Fibroblast of pulmonary artery (primary cell): Measurements from ENCODE around the gene NFE2.

Experiments
- DNase-seq: peaks from one replicate; pipeline ENCODE4 v3.0.0-alpha.2; 2010; ENCODE audit warnings: low read depth
- H3K4me3 ChIP-seq: replicated peaks from 2 replicates; pipeline ENCODE4 v1.5.1; 2011; ENCODE audit warnings: low read depth, mild to moderate bottlenecking, control low read depth, low read length, moderate library complexity
- CTCF ChIP-seq: IDR thresholded peaks from 2 replicates; pipeline ENCODE4 v1.5.1; 2011; ENCODE audit warnings: mild to moderate bottlenecking, control low read depth, low read length, inconsistent platforms; ENCODE audit errors: missing control alignments

Gene NFE2

GRCh38 chr12:54258201-54258681 is 42.6 kb downstream of the NFE2 start:
- no peak for TF ChIP-seq CTCF
- no peak overlapping the region for H3K4me3 ChIP-seq
- DNase-seq, result peak; percentile 37

GRCh38 chr12:54257332-54257731 is 43.5 kb downstream of the NFE2 start:
- no peak for TF ChIP-seq CTCF
- no peak for DNase-seq
- H3K4me3 ChIP-seq, result no peak overlapping the region

- H3K4me3 ChIP-seq, result no peak overlapping the region
- TF ChIP-seq CTCF, result no peak
- DNase-seq, result no peak
These were observed 47.6 kb downstream of the NFE2 start for GRCh38 chr12:54253240-54253639.

GRCh38 chr12:54251667-54252284 is 49.0 kb downstream of the NFE2 start:
- peak; percentile 74 for DNase-seq

GRCh38 chr12:54249489-54249888 is 51.3 kb downstream of the NFE2 start:
- TF ChIP-seq CTCF, result no peak
- no peak overlapping the region for H3K4me3 ChIP-seq
- DNase-seq, result no peak

More at GRCh38 chr12:54251667-54252284, 49.0 kb downstream of the NFE2 start:
- no peak overlapping the region for H3K4me3 ChIP-seq
- TF ChIP-seq CTCF, result peak; percentile 72

GRCh38 chr12:54246011-54246641 is 54.7 kb downstream of the NFE2 start:
- H3K4me3 ChIP-seq, result no peak overlapping the region
- no peak for TF ChIP-seq CTCF
- no peak for DNase-seq
